Stomach (tissue), 4 donors: ENCODE results near the gene USP17L25.
"Not testable (repeated sequence)": the region's sequence is repeated elsewhere in the genome, so short reads cannot be mapped to it uniquely, and the experiment has no call there.

ENCODE experiments used
- CTCF ChIP-seq, 7 experiments: fragments of 450-650 bp in 4 of 7; fragments of 200-600 bp in 3 of 7; sonication (generic) in 3 of 7; IDR thresholded peaks; one replicate each; pipeline ENCODE4 v1.5.1; 2016 to 2019; ENCODE audit warnings: antibody characterized with exemption in 7 of 7, control low read depth in 2 of 7, mild to moderate bottlenecking in 1 of 7
- EP300 ChIP-seq: sonication (generic); formaldehyde crosslinking; IDR thresholded peaks from one replicate; pipeline ENCODE4 v1.6.1; 2017; ENCODE audit warnings: antibody characterized with exemption
- POLR2AphosphoS5 ChIP-seq, 3 donors: sonication (generic); formaldehyde crosslinking; IDR thresholded peaks; one replicate each; pipeline ENCODE4 v1.6.1; 2016; ENCODE audit warnings: antibody characterized with exemption in 3 of 3

GRCh38 chr4:9362829-9363228, 33.1 kb downstream of the USP17L25 start, which contains the start of gene USP17L30:
- not testable (repeated sequence) for TF ChIP-seq CTCF (IDR thresholded peaks at IDR 0.05); EP300; POLR2AphosphoS5 (IDR thresholded peaks at IDR 0.05)
